Mesothelial cell of epicardium (in vitro differentiated cells): Measurements from ENCODE around the gene LITAF. TPM values are rescaled to one million over a fixed set of nuclear protein-coding genes. Genes with fewer than 3 reads are reported as not detected.
"Not testable (repeated sequence)": the region's sequence is repeated elsewhere in the genome, so short reads cannot be mapped to it uniquely, and the experiment has no call there.

ENCODE experiments used
- DNase-seq, 2 experiments: peaks; one replicate each; pipeline ENCODE4 v3.0.0; 2021; ENCODE audit warnings: low spot score in 2 of 2; ENCODE audit not compliant: unreplicated experiment in 2 of 2
- H3K27ac Mint-ChIP-seq: 2 replicates; pipeline ENCODE4 v1.8.0; 2021; ENCODE audit warnings: mixed read lengths
- H3K27me3 Mint-ChIP-seq: 2 replicates; pipeline ENCODE4 v1.8.0; 2021; ENCODE audit warnings: low read depth, mixed read lengths
- H3K36me3 Mint-ChIP-seq: 2 replicates; pipeline ENCODE4 v1.8.0; 2021; ENCODE audit warnings: mixed read lengths
- H3K4me1 Mint-ChIP-seq: 2 replicates; pipeline ENCODE4 v1.8.0; 2021; ENCODE audit warnings: mixed read lengths
- H3K4me3 Mint-ChIP-seq: 2 replicates; pipeline ENCODE4 v1.8.0; 2021; ENCODE audit warnings: mild to moderate bottlenecking, moderate library complexity, mixed read lengths
- H3K9me3 Mint-ChIP-seq: 2 replicates; pipeline ENCODE4 v1.8.0; 2021; ENCODE audit warnings: mixed read lengths
- total RNA-seq: library from RNA; stranded (reverse); gene quantifications from 3 replicates; pipeline ENCODE4 v1.2.1, GENCODE V29; 2021
- TF ChIP-seq, protein P1 (sequence below): fragments of 200-600 bp; sonication (generic); IDR thresholded peaks from one replicate; pipeline ENCODE4 v1.5.0; 2021; ENCODE audit warnings: antibody characterized with exemption; ENCODE audit not compliant: unreplicated experiment

Gene LITAF
- total RNA-seq, 1 donor from 2014 or later: 60.8 TPM

DNA sequence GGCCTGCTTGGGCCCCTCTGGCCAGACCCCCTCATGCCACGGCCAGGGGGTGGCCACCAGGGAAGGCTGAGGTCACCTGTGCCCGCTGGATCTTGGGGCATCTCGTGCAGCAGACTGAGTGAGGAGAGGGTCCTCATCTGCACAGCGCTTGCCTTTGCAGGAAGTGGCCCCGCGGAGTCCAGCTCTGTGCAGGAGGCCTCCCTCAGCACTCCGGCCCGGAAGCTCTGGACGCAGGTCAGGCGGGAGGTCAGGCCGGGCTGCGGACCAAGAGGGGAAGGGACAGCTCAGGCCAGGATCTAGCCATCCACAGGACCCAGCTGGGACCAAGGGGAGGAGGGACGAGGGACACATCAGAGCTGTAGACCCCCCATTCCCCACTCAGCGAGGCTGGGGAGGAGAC, 72.4 kb downstream of the LITAF start:
- Mint-ChIP-seq H3K27ac (no peak overlapping the region), H3K4me3 (no peak overlapping the region), H3K36me3 (no peaks in the 10 kb centered on the region), H3K4me1 (no peaks in the 10 kb centered on the region), H3K9me3 (no peaks in the 10 kb centered on the region), H3K27me3 (no peaks in the 10 kb centered on the region)
- DNase-seq: no peak
- TF ChIP-seq, protein P1, sequence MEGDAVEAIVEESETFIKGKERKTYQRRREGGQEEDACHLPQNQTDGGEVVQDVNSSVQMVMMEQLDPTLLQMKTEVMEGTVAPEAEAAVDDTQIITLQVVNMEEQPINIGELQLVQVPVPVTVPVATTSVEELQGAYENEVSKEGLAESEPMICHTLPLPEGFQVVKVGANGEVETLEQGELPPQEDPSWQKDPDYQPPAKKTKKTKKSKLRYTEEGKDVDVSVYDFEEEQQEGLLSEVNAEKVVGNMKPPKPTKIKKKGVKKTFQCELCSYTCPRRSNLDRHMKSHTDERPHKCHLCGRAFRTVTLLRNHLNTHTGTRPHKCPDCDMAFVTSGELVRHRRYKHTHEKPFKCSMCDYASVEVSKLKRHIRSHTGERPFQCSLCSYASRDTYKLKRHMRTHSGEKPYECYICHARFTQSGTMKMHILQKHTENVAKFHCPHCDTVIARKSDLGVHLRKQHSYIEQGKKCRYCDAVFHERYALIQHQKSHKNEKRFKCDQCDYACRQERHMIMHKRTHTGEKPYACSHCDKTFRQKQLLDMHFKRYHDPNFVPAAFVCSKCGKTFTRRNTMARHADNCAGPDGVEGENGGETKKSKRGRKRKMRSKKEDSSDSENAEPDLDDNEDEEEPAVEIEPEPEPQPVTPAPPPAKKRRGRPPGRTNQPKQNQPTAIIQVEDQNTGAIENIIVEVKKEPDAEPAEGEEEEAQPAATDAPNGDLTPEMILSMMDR: no peak

DNA sequence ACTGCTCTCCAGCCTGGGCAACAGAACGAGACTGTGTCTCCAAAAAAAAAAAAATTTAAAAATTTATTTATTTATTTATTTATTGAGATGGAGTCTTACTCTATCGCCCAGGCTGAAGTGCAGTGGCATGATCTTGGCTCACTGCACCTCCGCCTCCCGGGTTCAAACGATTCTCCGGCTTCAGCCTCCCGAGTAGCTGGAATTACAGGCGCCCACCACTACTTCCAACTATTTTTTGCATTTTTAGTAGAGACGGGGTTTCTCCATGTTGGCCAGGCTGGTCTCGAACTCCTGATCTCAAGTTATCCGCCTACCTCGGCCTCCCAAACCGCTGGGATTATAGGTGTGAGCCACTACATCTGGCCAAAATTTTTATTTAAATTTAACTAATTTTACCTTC, 73.4 kb downstream of the LITAF start:
- not testable (repeated sequence) for H3K36me3 Mint-ChIP-seq

DNA sequence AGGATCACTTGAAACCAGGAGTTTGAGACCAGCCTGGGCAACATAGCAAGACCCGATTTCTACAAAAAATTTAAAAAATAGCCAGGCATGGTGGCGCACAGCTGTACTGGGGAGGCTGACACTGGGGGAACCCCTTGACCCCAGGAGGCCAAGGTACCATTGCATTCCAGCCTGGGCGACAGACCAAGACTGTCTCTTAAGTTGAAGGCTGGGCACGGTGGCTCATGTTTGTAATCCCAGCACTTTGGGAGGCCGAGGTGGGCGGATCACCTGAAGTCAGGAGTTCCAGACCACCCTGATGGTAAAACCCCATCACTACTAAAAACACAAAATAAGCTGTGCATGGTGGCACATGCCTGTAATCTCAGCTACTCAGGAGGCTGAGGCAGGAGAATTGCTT, 74.9 kb downstream of the LITAF start:
- Mint-ChIP-seq H3K9me3 (no peaks in the 10 kb centered on the region), H3K4me3 (no peak overlapping the region), H3K27me3 (no peaks in the 10 kb centered on the region), H3K4me1 (no peaks in the 10 kb centered on the region), H3K27ac (no peak overlapping the region), H3K36me3 (no peaks in the 10 kb centered on the region)
- TF ChIP-seq, protein P1: no peak
- DNase-seq: no peak

More for the DNA sequence above, 73.4 kb downstream of the LITAF start:
- H3K9me3 Mint-ChIP-seq, H3K27ac Mint-ChIP-seq, H3K4me1 Mint-ChIP-seq, H3K27me3 Mint-ChIP-seq, DNase-seq, H3K4me3 Mint-ChIP-seq: not testable (repeated sequence)

DNA sequence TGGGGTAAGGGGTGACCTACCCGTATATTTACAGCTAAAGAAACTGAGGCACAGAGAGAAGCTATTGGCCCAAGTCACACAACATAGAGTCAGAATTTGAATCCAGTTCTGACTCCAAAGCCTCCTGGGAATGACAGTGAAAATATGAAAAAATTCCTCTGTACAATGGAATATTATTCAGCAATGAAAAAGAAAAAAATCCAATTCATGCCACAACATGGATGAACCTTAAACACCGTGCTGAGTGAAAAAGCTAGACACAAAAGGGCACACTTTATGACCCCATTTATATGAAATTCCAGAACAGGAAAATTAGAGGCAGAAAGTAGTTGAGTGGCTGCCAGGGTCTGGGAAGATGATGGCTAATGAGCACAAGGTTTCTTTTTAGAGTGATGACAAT, 75.4 kb downstream of the LITAF start:
- TF ChIP-seq, protein P1: no peak
- Mint-ChIP-seq H3K4me1 (peaks cover under 1% of the 10 kb centered on the region), H3K9me3 (no peaks in the 10 kb centered on the region), H3K36me3 (no peaks in the 10 kb centered on the region), H3K4me3 (no peak overlapping the region), H3K27ac (no peak overlapping the region), H3K27me3 (no peaks in the 10 kb centered on the region)
- no peak for DNase-seq

DNA sequence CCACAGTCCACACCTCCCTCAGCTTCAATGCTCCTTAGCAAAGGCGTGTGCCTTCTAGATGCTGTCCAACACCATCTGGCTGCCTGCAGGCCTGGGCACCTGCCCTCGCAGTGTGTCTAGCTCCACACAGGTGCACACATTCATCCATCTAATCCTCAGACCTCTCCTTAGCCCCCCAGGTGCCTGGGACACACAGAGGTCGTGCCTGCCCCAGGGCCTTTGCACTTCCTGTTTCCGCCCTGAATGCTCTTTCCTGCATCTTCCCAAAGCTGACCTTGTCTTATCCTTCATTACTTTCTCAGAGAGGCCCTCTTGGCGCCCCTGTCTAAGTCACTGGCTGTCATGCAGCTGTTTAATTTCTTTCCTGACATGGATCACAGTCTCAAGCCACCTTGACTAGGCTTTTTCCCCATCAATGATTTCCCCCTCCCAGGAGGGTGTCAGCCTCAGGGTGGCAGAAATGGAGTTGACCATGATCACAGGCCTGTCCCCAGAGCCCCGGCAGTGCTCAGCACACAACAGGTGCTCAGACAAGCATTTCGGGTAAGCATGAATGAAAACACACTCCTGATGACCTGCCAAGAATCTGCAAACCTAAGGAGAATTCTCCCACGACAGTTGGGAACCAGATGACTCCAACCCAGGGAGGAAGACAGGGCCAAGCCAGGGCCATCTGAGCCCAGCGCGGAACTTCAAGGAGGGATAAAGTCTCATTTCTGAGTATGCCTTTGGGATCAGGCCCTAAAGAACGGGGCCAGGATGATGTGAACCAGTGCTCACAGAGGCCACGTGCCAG, 76.3 kb downstream of the LITAF start:
- Mint-ChIP-seq H3K27me3 (no peaks in the 10 kb centered on the region), H3K36me3 (no peaks in the 10 kb centered on the region), H3K4me1 (peaks cover 2% of the 10 kb centered on the region), H3K27ac (no peak overlapping the region), H3K4me3 (no peak overlapping the region), H3K9me3 (no peaks in the 10 kb centered on the region)
- TF ChIP-seq, protein P1: no peak
- DNase-seq: no peak

DNA sequence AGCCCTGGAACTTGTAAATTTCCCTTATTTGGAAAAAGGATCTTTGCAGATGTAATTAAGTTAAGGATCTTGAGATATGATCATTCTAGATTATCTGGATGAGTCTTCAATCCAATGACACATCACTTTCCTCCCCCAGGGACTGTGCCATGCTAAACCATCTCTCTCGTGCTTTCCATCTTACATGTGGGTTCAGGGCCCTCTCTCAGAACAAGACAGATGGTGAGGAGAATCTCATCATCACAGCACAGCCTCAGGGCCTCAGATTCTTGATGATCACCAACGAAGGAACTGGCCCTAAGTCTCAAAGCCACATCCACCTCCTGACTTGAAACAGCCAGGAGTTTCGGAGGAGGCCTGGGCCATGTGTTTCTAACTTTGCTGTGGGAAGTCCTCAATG, 78.7 kb downstream of the LITAF start:
- Mint-ChIP-seq H3K36me3 (no peaks in the 10 kb centered on the region), H3K27me3 (no peaks in the 10 kb centered on the region), H3K4me3 (no peak overlapping the region), H3K9me3 (no peaks in the 10 kb centered on the region), H3K4me1 (peaks cover 2% of the 10 kb centered on the region), H3K27ac (no peak overlapping the region)
- no peak for DNase-seq
- TF ChIP-seq, protein P1: no peak
